Measurements from ENCODE around the gene AGRN.
"Not testable (repeated sequence)": the region's sequence is repeated elsewhere in the genome, so short reads cannot be mapped to it uniquely, and the experiment has no call there.

Gene AGRN

DNA sequence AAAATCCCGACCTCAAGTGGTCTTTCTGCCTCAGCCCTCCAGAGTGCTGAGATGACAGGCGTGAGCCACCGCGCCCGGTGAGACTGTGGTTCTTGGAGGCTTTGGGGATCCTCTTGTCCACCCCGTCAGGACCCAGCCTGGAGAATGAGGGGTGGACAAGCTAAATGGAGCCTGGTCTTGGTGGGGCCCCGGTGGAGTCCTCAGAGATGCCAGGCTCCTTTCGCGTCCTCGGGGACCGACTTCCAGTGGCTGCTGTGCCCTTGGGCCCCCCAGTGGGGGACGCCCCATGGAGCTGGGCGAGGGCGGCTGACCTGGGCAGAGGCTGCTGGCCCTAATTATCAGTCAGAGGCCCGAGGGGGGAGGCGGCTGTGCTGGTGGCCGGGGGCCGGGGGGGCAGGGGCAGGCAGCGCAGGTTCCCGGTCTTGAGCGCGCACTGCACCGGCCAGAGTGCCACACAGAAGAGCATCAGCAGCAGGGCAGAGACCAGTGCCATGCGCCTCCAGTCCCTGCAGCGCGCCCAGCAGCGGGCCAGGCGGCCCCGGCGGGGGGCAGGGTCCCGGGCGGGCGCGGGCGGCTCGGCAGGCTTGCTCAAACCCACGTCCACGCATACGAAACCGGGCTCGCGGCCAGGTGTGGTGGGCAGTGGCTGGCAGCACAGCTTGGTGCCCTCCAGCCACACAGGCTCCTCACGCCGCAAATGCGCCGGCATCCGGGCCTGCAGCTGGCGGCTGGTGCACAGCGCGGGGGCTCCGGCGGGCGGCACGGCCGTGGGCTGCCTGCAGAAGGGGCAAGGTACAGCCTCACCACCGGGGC lies 51.8 kb downstream of the AGRN start:
- peaks cover 30 to 61% (median 57%) of the 10 kb centered on the region in 5 donors for H3K27me3 ChIP-seq (ENCODE audit: control insufficient read depth in 5 of 5, insufficient read depth in 4 of 5, low read length in 5 of 5)
- H3K36me3 ChIP-seq (ENCODE audit: control insufficient read depth in 5 of 5, insufficient read depth in 5 of 5, low read length in 5 of 5): no peaks in the 10 kb centered on the region
- no peak overlapping the region for H3K27ac ChIP-seq (ENCODE audit: low read depth, low read length)
- no peak overlapping the region for H3K9ac ChIP-seq (ENCODE audit: low read length in 5 of 5)
- no peak overlapping the region for H3K4me3 ChIP-seq (ENCODE audit: low read depth in 1 of 5, low read length in 5 of 5)
- peaks cover 2 to 18% (median 10%) of the 10 kb centered on the region in 5 donors for H3K4me1 ChIP-seq (ENCODE audit: control insufficient read depth in 5 of 5, insufficient read depth in 5 of 5, low read length in 5 of 5)
- no peaks in the 10 kb centered on the region for H3K9me3 ChIP-seq (ENCODE audit: control insufficient read depth in 5 of 5, low read length in 5 of 5)

DNA sequence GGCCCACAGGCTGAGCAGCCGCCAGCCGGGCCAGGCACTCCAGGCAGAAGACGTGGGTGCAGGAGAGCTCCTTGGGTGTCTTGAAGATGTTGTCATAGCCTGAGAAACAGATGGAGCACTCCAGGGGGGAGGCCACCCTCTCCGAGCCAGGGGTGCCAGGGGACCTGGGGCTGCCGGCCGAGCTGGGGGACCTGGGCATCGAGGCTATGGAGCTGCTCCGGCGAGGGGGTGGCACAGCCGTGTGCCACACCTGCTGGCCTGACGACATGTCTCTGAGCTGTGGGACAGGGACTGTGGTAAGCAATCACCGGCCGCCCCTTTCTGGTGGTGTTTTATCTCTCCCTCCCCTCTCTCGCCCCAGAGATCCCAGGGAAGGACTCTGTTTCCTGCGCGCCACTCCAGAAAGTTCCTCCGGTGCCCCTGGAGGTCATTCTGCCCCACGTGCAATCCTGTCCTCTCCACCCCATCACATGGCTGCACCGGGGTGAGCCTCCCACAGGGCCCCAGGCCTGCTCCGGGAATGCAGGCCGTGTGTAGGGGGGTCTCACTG lies 52.5 kb downstream of the AGRN start:
- H3K27ac ChIP-seq (ENCODE audit: low read depth, low read length): no peak overlapping the region
- no peak overlapping the region for H3K4me3 ChIP-seq (ENCODE audit: low read depth in 1 of 5, low read length in 5 of 5)
- H3K36me3 ChIP-seq (ENCODE audit: control insufficient read depth in 5 of 5, insufficient read depth in 5 of 5, low read length in 5 of 5): no peaks in the 10 kb centered on the region
- peaks cover 26 to 55% (median 53%) of the 10 kb centered on the region in 5 donors for H3K27me3 ChIP-seq (ENCODE audit: control insufficient read depth in 5 of 5, insufficient read depth in 4 of 5, low read length in 5 of 5)
- H3K9me3 ChIP-seq (ENCODE audit: control insufficient read depth in 5 of 5, low read length in 5 of 5): no peaks in the 10 kb centered on the region
- H3K4me1 ChIP-seq (ENCODE audit: control insufficient read depth in 5 of 5, insufficient read depth in 5 of 5, low read length in 5 of 5): peaks cover 2 to 18% (median 10%) of the 10 kb centered on the region in 5 donors
- H3K9ac ChIP-seq (ENCODE audit: low read length in 5 of 5): no peak overlapping the region

DNA sequence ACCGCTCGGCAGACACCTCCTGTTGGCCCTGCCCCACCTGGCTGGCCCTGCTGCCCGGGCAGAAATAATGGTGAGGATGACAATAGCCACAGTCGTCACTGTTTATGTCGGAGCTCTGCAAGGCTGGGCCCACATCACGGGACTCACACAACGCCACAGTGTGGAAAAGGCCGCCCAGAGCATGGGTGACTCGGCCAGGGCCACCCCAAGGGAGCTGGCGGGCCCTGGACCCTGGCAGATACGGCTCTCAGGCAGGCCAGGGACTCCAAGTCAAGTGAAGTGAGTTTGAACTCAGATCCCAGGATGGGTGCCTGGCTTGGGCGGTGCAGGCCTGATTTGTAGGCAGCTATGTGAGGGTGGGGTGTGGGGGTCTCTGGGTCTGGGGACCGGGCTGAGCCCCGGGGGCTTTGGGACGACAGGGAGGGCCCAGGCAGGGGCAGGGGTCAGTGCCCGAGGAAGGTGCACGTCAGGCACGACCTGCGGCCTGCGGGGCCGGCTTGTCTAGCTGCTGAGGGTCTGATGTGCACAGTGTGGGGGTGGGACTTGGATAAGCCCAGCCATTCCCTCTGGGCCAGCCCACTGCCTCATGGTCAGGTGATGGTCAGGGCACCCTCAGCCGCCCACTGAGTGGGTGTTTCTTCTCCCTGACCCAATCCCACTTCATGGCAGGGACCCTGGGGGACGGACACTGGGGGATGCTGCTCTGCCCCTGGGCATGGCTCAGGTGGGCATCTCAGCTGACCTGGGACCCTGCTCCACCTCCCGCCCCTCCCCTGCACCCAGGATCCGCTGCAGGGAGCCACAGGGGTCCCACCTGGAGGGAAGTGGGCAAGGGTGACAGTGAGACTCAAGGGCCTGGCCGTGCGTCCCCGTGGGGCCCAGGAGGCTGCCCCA lies 53.2 kb downstream of the AGRN start:
- peaks cover 2 to 14% (median 7%) of the 10 kb centered on the region in 5 donors for H3K4me1 ChIP-seq (ENCODE audit: control insufficient read depth in 5 of 5, insufficient read depth in 5 of 5, low read length in 5 of 5)
- no peaks in the 10 kb centered on the region for H3K36me3 ChIP-seq (ENCODE audit: control insufficient read depth in 5 of 5, insufficient read depth in 5 of 5, low read length in 5 of 5)
- peaks cover 23 to 48% (median 46%) of the 10 kb centered on the region in 5 donors for H3K27me3 ChIP-seq (ENCODE audit: control insufficient read depth in 5 of 5, insufficient read depth in 4 of 5, low read length in 5 of 5)
- no peaks in the 10 kb centered on the region for H3K9me3 ChIP-seq (ENCODE audit: control insufficient read depth in 5 of 5, low read length in 5 of 5)
- no peak overlapping the region for H3K27ac ChIP-seq (ENCODE audit: low read depth, low read length)
- H3K9ac ChIP-seq (ENCODE audit: low read length in 5 of 5): no peak overlapping the region
- no peak overlapping the region for H3K4me3 ChIP-seq (ENCODE audit: low read depth in 1 of 5, low read length in 5 of 5)

DNA sequence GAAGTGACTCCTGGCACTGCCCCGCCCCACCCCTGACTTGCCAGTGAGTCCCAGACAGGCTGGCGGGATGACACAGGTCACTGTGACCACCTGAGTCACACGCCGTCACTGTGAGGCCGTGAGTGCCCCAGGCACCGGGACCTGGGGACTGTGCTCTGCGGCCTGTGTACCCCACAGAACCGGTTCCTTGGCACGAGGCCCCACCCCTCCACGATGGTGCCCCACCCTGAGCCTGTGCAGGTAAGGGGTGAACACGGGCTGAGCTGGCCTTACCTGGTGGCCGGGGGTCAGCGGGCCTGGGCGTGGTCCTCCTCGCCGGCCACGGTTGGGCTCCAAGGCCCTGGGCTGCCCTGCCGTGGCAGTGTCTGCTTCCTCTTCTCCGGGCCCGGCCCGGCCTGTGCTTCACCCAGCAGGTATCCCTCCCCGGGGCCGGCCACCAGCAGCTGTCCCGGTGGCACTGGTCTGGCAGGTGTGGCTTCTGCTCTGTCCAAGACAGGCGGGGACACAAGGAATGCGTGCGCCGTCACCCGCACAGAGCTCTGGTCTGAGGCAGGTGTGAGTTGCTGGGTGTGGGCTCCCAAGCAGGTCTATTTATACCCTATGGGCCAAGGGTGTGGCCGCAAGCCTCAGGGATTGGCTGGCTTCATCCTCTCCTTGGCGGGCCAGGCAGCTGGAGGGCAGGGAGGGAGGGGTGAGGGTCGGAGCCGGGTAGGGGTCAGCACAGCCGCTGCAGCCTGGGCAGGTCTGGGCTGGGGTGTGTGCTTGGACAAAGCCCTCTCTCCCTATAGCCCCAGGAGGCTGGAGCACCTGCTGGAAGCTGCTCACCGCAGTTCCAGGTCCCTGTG lies 54.0 kb downstream of the AGRN start, which contains the start of gene RNF223:
Gene RNF223 (minus strand): TSS at position 564 of the 845 bp plus-strand sequence. CDS start 1,740 bp downstream, outside the sequence.
- H3K27ac ChIP-seq (ENCODE audit: low read depth, low read length): no peak within 1 kb of the TSS
- peaks cover 23 to 44% (median 43%) of the 10 kb centered on the region in 5 donors for H3K27me3 ChIP-seq (ENCODE audit: control insufficient read depth in 5 of 5, insufficient read depth in 4 of 5, low read length in 5 of 5)
- H3K4me1 ChIP-seq (ENCODE audit: control insufficient read depth in 5 of 5, insufficient read depth in 5 of 5, low read length in 5 of 5): peaks cover 2 to 8% (median 7%) of the 10 kb centered on the region in 5 donors
- H3K9me3 ChIP-seq (ENCODE audit: control insufficient read depth in 5 of 5, low read length in 5 of 5): no peaks in the 10 kb centered on the region
- H3K4me3 ChIP-seq (ENCODE audit: low read depth in 1 of 5, low read length in 5 of 5): no peak within 1 kb of the TSS
- no peaks in the 10 kb centered on the region for H3K36me3 ChIP-seq (ENCODE audit: control insufficient read depth in 5 of 5, insufficient read depth in 5 of 5, low read length in 5 of 5)
- no peak within 1 kb of the TSS for H3K9ac ChIP-seq (ENCODE audit: low read length in 5 of 5)

DNA sequence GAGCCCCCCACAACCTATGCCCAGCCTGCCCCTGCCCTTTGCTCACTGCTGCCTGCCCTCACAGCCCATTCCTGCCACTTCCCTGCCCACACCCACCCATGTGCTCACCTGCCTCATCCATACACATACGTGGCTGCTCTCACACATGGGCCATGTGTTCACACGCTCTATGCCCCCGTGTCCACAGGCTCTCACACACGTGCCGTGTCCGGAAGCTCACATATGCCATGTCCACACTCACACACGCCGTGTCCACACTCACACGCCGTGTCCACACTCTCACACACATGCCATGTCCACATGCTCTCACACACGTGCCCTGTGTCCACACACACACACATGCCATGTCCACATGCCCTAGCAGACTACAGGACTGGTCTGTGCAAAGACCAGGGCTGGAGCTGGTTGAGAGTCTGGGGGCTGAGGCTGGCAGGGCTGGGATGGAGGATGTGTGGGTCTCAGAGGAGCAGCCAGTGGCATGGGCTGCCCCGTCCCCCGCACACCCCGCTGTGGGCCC lies 54.8 kb downstream of the AGRN start:
- Histone ChIP-seq H3K27ac (ENCODE audit: low read depth, low read length) (no peak overlapping the region), H3K4me1 (ENCODE audit: control insufficient read depth in 5 of 5, insufficient read depth in 5 of 5, low read length in 5 of 5) (peaks cover 4 to 6% (median 5%) of the 10 kb centered on the region in 5 donors), H3K36me3 (ENCODE audit: control insufficient read depth in 5 of 5, insufficient read depth in 5 of 5, low read length in 5 of 5) (no peaks in the 10 kb centered on the region), H3K4me3 (ENCODE audit: low read depth in 1 of 5, low read length in 5 of 5) (no peak overlapping the region), H3K27me3 (ENCODE audit: control insufficient read depth in 5 of 5, insufficient read depth in 4 of 5, low read length in 5 of 5) (peaks cover 18 to 39% (median 36%) of the 10 kb centered on the region in 5 donors), H3K9ac (ENCODE audit: low read length in 5 of 5) (no peak overlapping the region), H3K9me3 (ENCODE audit: control insufficient read depth in 5 of 5, low read length in 5 of 5) (no peaks in the 10 kb centered on the region)

DNA sequence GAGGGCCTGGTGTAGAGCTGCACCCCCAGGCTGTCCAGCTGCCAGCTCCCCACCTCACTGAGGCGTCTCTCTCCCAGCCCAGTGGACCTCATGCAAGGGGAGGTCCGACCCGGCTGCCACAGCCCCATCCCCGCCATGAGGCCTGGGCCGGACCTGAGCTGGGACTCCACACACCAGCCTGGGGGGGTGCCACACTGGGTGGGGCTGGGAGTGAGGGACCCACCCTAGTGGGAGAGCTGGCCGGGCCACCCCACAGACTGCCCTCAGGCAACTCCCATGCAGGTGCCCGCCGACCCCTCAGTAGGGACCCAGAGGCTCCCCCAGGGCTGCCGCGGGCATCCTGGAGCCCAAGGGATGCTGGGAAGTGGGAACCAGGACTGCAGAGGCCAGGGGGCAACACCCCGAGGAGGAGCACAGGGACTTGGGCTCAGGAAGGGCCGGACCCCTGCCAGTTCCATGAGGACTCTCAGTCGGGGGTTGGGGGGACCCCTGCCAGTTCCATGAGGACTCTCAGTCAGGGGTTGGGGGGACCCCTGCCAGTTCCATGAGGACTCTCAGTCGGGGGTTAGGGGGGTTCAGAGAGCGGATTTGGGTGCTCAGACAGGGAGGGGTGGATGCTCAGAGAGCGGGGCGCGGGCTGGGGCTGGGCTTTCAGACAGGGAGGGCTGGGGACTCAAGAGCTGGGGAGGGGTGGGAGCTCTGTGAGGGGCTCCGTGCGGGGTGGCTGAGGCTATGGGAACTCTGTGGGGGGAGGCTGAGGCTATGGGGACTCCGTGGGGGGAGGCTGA lies 55.4 kb downstream of the AGRN start:
- Histone ChIP-seq H3K36me3 (ENCODE audit: control insufficient read depth in 5 of 5, insufficient read depth in 5 of 5, low read length in 5 of 5) (no peaks in the 10 kb centered on the region), H3K9me3 (ENCODE audit: control insufficient read depth in 5 of 5, low read length in 5 of 5) (no peaks in the 10 kb centered on the region), H3K4me1 (ENCODE audit: control insufficient read depth in 5 of 5, insufficient read depth in 5 of 5, low read length in 5 of 5) (peaks cover 4 to 12% (median 11%) of the 10 kb centered on the region in 5 donors), H3K4me3 (ENCODE audit: low read depth in 1 of 5, low read length in 5 of 5) (no peak overlapping the region), H3K27ac (ENCODE audit: low read depth, low read length) (no peak overlapping the region), H3K27me3 (ENCODE audit: control insufficient read depth in 5 of 5, insufficient read depth in 4 of 5, low read length in 5 of 5) (peaks cover 12 to 35% (median 29%) of the 10 kb centered on the region in 5 donors), H3K9ac (ENCODE audit: low read length in 5 of 5) (no peak overlapping the region)

DNA sequence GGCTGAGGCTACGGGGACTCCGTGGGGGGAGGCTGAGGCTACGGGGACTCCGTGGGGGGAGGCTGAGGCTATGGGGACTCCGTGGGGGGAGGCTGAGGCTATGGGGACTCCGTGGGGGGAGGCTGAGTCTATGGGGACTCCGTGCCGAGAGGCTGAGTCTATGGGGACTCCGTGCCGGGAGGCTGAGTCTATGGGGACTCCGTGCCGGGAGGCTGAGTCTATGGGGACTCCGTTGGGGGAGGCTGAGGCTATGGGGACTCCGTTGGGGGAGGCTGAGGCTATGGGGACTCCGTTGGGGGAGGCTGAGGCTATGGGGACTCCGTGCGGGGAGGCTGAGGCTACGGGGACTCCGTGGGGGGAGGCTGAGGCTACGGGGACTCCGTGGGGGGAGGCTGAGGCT lies 57.5 kb downstream of the AGRN start:
- H3K36me3 ChIP-seq (ENCODE audit: control insufficient read depth in 5 of 5, insufficient read depth in 5 of 5, low read length in 5 of 5); H3K4me3 ChIP-seq (ENCODE audit: low read depth in 1 of 5, low read length in 5 of 5); H3K27ac ChIP-seq (ENCODE audit: low read depth, low read length); H3K9me3 ChIP-seq (ENCODE audit: control insufficient read depth in 5 of 5, low read length in 5 of 5); H3K9ac ChIP-seq (ENCODE audit: low read length in 5 of 5): not testable (repeated sequence)
- H3K27me3 ChIP-seq (ENCODE audit: control insufficient read depth in 5 of 5, insufficient read depth in 4 of 5, low read length in 5 of 5): peaks cover 10 to 28% (median 21%) of the 10 kb centered on the region in 5 donors
- peaks cover 4 to 13% (median 12%) of the 10 kb centered on the region in 5 donors for H3K4me1 ChIP-seq (ENCODE audit: control insufficient read depth in 5 of 5, insufficient read depth in 5 of 5, low read length in 5 of 5)

DNA sequence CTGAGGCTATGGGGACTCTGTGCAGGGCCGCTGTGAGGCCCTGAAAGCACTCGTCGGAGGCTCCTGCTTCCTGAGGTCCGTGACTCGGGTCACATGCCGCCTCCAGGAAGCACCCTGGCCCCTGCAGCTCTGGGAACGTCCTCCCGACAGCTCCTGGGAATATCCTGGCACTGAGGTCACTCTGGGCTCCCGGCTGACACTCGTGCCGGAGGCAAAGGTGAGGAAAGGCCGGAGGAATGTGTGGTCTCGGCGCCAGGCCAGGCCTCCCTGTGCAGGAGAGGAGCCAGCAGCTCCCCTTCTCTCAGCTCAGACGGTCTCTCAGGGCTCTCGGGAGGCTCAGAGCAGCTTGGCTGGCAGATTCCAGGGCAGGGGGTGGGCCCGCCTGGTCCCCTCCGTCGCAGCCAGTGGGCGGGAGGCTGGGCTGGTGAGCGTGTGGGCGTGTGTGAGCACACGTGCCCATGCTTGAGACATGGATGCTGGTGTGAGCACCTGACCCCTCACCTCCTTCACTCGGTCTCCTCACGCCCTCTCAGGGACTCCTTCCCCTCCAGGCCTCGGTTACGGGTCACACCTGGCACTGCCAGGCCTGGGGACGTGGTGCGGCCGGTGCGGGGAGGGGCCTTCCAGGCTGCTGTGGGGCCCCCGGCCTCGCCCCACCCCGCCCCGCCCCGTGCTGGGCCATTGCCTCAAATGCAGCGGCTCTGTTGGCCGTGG lies 59.6 kb downstream of the AGRN start:
- Histone ChIP-seq H3K9me3 (ENCODE audit: control insufficient read depth in 5 of 5, low read length in 5 of 5) (no peaks in the 10 kb centered on the region), H3K9ac (ENCODE audit: low read length in 5 of 5) (peak overlapping the region in 2 of 5 donors; percentile 21 to 52), H3K27ac (ENCODE audit: low read depth, low read length) (no peak overlapping the region), H3K36me3 (ENCODE audit: control insufficient read depth in 5 of 5, insufficient read depth in 5 of 5, low read length in 5 of 5) (peaks cover 0 to 24% (median 0%) of the 10 kb centered on the region in 5 donors), H3K27me3 (ENCODE audit: control insufficient read depth in 5 of 5, insufficient read depth in 4 of 5, low read length in 5 of 5) (peaks cover 6 to 11% (median 8%) of the 10 kb centered on the region in 5 donors), H3K4me1 (ENCODE audit: control insufficient read depth in 5 of 5, insufficient read depth in 5 of 5, low read length in 5 of 5) (peaks cover 4 to 13% (median 12%) of the 10 kb centered on the region in 5 donors), H3K4me3 (ENCODE audit: low read depth in 1 of 5, low read length in 5 of 5) (peak overlapping the region in 4 of 5 donors; percentile 17 to 62 (median 54))

All from subcutaneous abdominal adipose tissue (tissue), 5 donors.